ENCODE data around the gene SCD.
A peak's percentile ranks its signal among the peaks of the same experiment; 100 is the strongest.

SCD gene

GRCh38 chr10:100340948-100341847, 5.8 kb upstream of the SCD start:
- no peak for FAIRE-seq

GRCh38 chr10:100341953-100342626, 4.9 kb upstream of the SCD start:
- peak; percentile 56 for FAIRE-seq

GRCh38 chr10:100342627-100342972, 4.4 kb upstream of the SCD start:
- no peak for FAIRE-seq

DNA sequence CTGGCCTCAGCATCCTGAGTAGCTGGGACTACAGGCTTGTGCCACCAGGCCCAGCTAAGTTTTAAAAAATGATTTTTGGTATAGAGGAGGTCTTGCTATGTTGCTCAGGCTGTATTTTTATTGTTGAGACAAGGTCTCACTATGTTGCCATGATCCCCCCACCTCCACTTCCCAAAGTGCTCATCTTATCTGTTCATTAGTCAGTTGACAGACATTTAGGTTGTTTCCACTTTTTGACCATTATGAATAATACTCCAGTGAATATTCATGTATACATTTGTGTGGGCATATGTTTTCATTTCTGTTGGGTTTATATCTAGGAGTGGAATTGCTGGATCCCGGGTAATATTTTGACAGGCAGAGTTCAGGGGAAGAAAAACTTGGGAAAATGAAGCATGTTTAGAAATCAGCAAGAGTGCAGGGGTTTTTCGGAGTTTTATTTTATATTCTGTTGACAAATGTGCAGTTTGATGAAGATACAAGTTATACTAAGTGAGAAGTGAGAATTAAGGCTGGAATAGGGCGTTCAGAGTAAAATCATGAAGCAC, 2.7 kb upstream of the SCD start:
- no peak for FAIRE-seq

DNA sequence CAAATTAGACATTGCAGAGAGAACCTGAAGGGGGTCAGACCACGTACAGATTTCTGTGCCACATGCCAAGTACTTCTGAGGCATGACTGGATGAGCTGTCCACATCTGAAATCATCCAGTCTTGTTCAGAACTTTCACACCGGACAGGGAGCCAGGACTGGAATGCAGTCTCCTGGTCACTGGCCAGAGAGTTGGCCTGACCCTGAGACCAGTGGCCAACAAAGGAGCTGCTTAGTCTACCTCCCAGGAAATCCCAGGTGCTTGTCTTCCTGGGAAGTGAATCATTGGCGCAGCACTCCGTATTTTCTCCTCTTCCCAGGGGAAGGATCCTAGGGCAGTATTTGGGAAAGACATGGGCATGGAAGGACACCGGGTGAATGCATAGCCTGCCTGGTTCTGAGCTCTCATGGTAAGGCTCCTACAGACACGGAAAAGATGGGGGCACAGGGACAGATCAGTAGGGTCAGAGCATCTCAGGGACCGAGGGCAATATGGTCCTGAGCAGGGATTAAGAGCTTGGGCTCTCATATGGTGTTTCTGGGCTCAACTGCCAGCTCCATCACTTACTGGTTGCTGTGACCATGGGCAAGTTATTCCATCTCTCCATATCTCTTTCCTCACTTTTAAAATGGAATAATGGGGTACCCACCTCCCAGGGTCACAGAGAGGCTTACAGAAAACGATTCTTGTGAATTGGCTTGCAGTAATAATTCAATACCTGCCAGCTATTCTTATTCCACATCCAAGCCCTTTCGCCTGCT, 1.3 kb upstream of the SCD start:
- no peak for FAIRE-seq

DNA sequence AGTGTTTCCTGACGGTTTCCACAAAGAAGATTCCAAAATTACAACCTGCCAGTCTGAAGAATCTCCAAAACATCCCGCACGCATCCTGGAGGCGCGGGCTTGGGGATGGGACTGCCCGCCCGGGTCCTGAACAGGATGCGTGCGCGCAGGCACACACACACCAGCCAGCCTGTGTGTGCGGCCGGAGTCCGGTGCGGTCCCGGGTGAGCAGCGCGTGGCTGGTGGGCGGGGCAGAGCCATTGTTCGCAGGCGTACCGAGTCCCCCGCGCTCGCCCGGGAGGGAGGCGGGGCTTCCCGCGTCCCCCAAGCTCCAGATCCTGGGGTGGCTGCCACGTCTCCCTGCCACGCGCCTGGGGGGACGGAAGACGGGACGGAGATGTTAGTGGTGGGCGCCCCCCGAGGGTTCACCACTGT, 675 bp upstream of the SCD start:
- no peak for FAIRE-seq

DNA sequence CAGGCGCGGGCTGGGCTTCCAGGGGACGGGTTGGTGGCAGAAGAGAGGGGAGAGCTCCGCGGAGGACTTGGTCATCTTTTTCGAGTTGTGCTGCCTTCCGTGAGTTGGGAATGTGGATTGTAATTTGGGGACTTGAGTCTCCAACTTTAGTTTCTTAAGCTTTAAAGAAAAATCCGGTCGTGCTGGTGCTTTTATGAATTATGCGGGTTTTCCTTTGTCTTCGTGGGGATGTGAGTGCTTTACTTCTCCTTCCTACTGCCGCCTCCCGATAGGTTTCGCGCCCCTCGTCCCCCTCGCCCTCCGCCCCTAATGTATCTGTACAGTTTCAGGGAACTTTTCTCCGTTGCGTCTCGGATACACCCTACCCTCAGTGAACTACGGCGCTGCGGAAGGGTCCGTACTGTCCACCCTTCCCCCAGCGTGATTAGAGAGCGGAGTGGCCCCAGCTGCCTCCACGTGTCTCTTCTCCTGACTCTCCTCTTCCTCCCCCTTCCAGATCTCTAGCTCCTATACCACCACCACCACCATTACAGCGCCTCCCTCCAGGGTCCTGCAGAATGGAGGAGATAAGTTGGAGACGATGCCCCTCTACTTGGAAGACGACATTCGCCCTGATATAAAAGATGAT, 649 bp downstream of the SCD start:
- no peak for FAIRE-seq

DNA sequence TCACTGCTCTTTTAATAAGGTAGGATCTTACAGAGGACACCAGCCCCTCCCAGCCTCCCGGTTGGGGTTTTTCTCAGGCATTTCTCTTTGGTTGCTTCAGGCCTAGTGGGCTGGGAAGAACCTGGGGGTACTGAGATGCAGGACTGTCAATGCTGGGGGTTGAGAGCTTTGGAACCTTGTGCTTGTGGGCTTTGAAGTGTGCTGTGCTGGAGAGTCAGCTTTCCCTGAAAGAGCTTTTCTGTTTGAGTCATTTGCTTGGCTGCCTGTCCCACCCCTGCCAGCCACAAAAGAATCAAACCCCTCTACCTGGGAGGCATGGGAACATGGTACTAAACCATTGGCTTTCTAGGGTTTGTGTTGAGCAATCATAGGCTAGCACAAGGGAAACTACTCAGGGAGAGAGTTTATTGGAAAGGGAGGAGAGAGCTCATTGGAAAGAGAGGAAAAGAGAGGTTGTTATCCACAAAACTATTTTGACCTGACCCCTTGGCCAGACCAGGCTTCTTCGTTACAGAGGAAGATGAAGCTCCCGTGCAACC, 1.4 kb downstream of the SCD start:
- FAIRE-seq, result no peak

DNA sequence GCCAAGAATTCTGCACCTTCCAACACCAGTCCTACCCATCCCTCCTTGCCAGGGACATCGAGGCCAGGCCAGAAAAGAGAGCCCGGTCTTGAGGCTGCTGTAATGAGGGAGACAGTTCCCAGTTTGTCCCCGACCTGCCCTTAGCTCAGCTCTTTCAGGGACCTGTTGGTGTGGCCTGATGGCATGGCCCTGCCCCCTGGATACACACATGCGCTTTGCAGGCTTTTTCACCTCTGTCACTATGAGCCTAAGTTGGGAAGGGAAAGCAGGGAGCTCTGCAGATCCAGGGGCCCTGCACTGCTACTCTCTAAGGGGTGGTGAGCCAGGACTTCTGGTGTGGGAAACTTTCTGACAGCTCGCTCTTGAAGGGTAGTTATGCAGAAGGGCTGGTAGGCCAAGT, 2.1 kb downstream of the SCD start:
- FAIRE-seq, result no peak

- FAIRE-seq, result no peak
These were observed 2.6 kb downstream of the SCD start for GRCh38 chr10:100349672-100350071.

DNA sequence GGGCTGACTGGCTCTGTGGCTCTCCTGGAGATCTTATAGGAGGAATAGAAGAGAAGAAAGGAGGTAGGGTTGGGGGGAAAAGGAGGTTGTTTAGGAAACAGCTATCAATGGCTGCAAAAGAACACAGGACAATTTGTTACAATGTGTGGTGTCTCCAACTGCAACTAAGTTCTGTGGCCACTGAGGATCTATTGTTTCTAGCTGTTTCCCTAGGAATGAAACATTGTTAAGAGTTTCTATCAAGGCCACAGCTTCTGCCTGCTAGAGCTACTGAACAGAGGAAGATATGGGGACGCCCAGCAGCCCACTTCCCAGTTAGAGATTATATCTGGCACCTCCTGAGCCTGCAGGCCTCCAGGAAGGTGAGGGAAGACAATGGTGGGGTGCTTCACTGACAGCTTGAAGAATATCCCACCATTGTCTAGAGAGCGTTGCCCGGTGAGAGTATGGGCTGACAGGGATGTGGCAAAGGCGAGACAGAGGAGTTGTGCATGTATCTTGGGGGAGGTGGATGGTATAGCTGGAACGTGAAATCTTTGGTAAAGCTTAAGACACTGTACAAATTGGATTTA, 4.0 kb downstream of the SCD start:
- FAIRE-seq, result no peak

GRCh38 chr10:100353770-100354485, 6.9 kb downstream of the SCD start:
- FAIRE-seq, result no peak

- FAIRE-seq, result no peak
These were observed 8.1 kb downstream of the SCD start for GRCh38 chr10:100355086-100355485.

DNA sequence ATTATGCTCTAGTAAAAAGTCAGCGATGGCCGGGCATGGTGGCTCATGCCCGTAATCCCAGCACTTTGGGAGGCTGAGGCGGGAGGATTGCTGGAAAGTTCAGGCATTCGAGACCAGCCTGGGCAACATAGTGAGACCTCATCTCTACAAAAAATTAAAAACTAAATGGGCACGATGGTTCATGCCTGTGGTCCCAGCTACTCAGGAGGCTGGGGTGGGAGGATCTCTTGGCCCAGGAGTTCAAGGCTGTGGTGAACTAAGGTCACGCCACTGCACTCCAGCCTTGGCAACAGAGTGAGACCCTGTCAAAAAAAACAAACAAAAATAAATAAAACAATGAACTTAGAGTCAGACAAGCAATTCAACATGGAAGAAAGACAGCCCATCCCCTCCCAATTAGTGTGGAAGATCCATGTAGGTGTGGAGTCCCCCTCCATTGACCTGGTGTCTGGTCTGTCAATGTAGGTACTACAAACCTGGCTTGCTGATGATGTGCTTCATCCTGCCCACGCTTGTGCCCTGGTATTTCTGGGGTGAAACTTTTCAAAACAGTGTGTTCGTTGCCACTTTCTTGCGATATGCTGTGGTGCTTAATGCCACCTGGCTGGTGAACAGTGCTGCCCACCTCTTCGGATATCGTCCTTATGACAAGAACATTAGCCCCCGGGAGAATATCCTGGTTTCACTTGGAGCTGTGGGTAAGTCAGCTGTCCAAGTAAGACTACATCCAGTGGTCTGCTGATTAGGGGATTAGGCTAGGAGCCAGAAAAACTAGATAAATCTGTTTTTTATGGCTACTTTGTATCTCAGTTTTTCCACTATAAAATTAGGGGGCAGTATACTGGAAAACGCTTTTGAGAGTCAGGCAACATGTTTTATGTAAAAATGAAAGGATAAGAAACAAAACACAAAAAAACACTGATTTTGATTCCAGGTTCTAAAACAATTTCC, 9.3 kb downstream of the SCD start:
- no peak for FAIRE-seq

GRCh38 chr10:100357059-100357858, 10.2 kb downstream of the SCD start:
- no peak for FAIRE-seq

GRCh38 chr10:100359030-100359432, 12.0 kb downstream of the SCD start:
- FAIRE-seq, result no peak

- FAIRE-seq, result no peak
These were observed 12.6 kb downstream of the SCD start for GRCh38 chr10:100359529-100360150.

DNA sequence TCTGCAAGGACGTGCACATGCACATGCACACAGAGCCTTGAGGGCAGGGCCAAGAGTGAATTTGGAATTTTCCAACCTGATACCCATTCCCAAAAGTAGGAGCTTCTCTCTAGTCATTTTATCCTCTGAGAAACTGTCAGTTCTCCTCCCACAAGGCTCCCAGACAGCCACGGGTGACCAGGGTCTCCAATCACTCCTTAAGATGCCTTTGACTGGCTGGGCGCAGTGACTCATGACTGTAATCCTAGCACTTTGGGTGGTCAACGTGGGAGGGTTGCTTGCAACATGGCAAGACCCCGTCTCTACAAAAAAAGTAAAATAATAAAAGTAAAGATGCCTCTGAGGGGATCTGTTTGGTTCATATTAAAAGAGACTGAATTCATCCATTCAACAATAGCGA, 13.2 kb downstream of the SCD start:
- FAIRE-seq, result no peak

Measured in G401.6 (cell line).